ENCODE data around the gene STAT1.

GRCh38 chr2:190948671-190949070, 65.3 kb downstream of the STAT1 start:
- TF ChIP-seq CTCF (conservative IDR thresholded peaks at IDR 0.05; ENCODE audit: low read length) = no peak
- TF ChIP-seq EZH2phosphoT487 (IDR thresholded peaks at IDR 0.05; ENCODE audit: borderline replicate concordance) = no peak

Data from Loucy (cell line).